Hematopoietic multipotent progenitor cell treated with erythropoietin and hydrocortisone succinate and interleukin-3 and kit ligand, for 4 days (in vitro differentiated cells): ENCODE data around the gene CLASP1.
"Not testable (repeated sequence)": the region's sequence is repeated elsewhere in the genome, so short reads cannot be mapped to it uniquely, and the experiment has no call there.

Experiments
- DNase-seq: peaks from one replicate; pipeline ENCODE4 v3.0.0-alpha.2; 2015

Gene CLASP1

GRCh38 chr2:121409966-121410365 is 239.3 kb downstream of the CLASP1 start:
- no peak for DNase-seq

- no peak for DNase-seq
These were observed 239.9 kb downstream of the CLASP1 start for GRCh38 chr2:121409388-121409787.

GRCh38 chr2:121408641-121409040 is 240.6 kb downstream of the CLASP1 start:
- DNase-seq: no peak

GRCh38 chr2:121405233-121405632 is 244.0 kb downstream of the CLASP1 start:
- no peak for DNase-seq

GRCh38 chr2:121400201-121400600 is 249.1 kb downstream of the CLASP1 start:
- DNase-seq: no peak

- peak; percentile 25 for DNase-seq
These were observed 250.4 kb downstream of the CLASP1 start for GRCh38 chr2:121398853-121399252.

- DNase-seq: no peak
These were observed 259.1 kb downstream of the CLASP1 start for GRCh38 chr2:121390082-121390692.

GRCh38 chr2:121388371-121388770 is 260.9 kb downstream of the CLASP1 start:
- no peak for DNase-seq

- no peak for DNase-seq
These were observed 261.5 kb downstream of the CLASP1 start for GRCh38 chr2:121387591-121388325.

- no peak for DNase-seq
These were observed 262.6 kb downstream of the CLASP1 start for GRCh38 chr2:121386707-121387106.

GRCh38 chr2:121386102-121386501 is 263.2 kb downstream of the CLASP1 start:
- DNase-seq: no peak

GRCh38 chr2:121382744-121383143 is 266.5 kb downstream of the CLASP1 start:
- DNase-seq: no peak

- peak; percentile 4 for DNase-seq
These were observed 271.6 kb downstream of the CLASP1 start for GRCh38 chr2:121377646-121378045.

- no peak for DNase-seq
These were observed 272.6 kb downstream of the CLASP1 start for GRCh38 chr2:121376535-121377250.

GRCh38 chr2:121375621-121376159 is 273.6 kb downstream of the CLASP1 start:
- no peak for DNase-seq

- DNase-seq: not testable (repeated sequence)
These were observed 274.7 kb downstream of the CLASP1 start for GRCh38 chr2:121374412-121375075.

- peak; percentile 12 for DNase-seq
These were observed 276.4 kb downstream of the CLASP1 start for GRCh38 chr2:121372721-121373353.

GRCh38 chr2:121372082-121372481 is 277.2 kb downstream of the CLASP1 start:
- peak; percentile 28 for DNase-seq

GRCh38 chr2:121368836-121369235 is 280.4 kb downstream of the CLASP1 start:
- DNase-seq: no peak

GRCh38 chr2:121368155-121368554 is 281.1 kb downstream of the CLASP1 start:
- no peak for DNase-seq

- DNase-seq: no peak
These were observed 281.9 kb downstream of the CLASP1 start for GRCh38 chr2:121367246-121367900.

GRCh38 chr2:121366040-121366439 is 283.2 kb downstream of the CLASP1 start:
- DNase-seq: no peak
